Neural cell (in vitro differentiated cells): ENCODE measurements around the gene GPRIN3. TPM values are rescaled to one million over a fixed set of nuclear protein-coding genes. Genes with fewer than 3 reads are reported as not detected.

ENCODE experiments used
- H2AFZ ChIP-seq: fragments of 200-600, 300-800 bp; sonication (generic), shearing (Covaris generic); 2 replicates; pipeline ENCODE4 v1.6.0; 2014; ENCODE audit warnings: low read depth, mild to moderate bottlenecking, antibody characterized with exemption, low read length, moderate library complexity
- H3F3A ChIP-seq: fragments of 200-600 bp; shearing (Covaris generic); 2 replicates; pipeline ENCODE4 v1.6.1; 2016; ENCODE audit warnings: mild to moderate bottlenecking, moderate library complexity, mixed read lengths, antibody characterized with exemption, low read length; ENCODE audit not compliant: insufficient read depth, poor library complexity, severe bottlenecking
- H3K27ac ChIP-seq: fragments of 200-600, 300-800 bp; sonication (generic), shearing (Covaris generic); 2 replicates; pipeline ENCODE4 v1.5.1; 2014; ENCODE audit warnings: mild to moderate bottlenecking, low read length, moderate library complexity
- H3K27me3 ChIP-seq: fragments of 300-800, 200-600 bp; sonication (generic), shearing (Covaris generic); 2 replicates; pipeline ENCODE4 v1.6.0; 2014; ENCODE audit warnings: mild to moderate bottlenecking, low read depth, low read length, moderate library complexity; ENCODE audit not compliant: insufficient read depth
- H3K36me3 ChIP-seq: fragments of 300-800, 200-600 bp; sonication (generic), shearing (Covaris generic); 2 replicates; pipeline ENCODE4 v1.5.1; 2014; ENCODE audit warnings: mild to moderate bottlenecking, antibody characterized with exemption, low read length, moderate library complexity; ENCODE audit not compliant: insufficient read depth
- H3K4me2 ChIP-seq: fragments of 300-800, 200-600 bp; sonication (generic), shearing (Covaris generic); 2 replicates; pipeline ENCODE4 v1.6.0; 2014; ENCODE audit warnings: mild to moderate bottlenecking, low read length
- H3K4me3 ChIP-seq: fragments of 300-800, 200-600 bp; sonication (generic), shearing (Covaris generic); 2 replicates; pipeline ENCODE4 v1.5.1; 2014; ENCODE audit warnings: mild to moderate bottlenecking, low read length, moderate library complexity
- H3K79me2 ChIP-seq: fragments of 200-600 bp; shearing (Covaris generic); replicated peaks from 2 replicates; pipeline ENCODE4 v1.6.0; 2014; ENCODE audit warnings: mild to moderate bottlenecking, low read length, moderate library complexity; ENCODE audit not compliant: insufficient read depth
- H3K9ac ChIP-seq: fragments of 300-800, 200-600 bp; sonication (generic), shearing (Covaris generic); 2 replicates; pipeline ENCODE4 v1.6.1; 2016; ENCODE audit warnings: mild to moderate bottlenecking, low read length, mixed read lengths
- H3K9me2 ChIP-seq: fragments of 200-600 bp; shearing (Covaris generic); 2 replicates; pipeline ENCODE4 v1.6.1; 2016; ENCODE audit warnings: mild to moderate bottlenecking, low read length, mixed read lengths; ENCODE audit not compliant: insufficient read depth
- H3K9me3 ChIP-seq: fragments of 200-600, 300-800 bp; sonication (generic), shearing (Covaris generic); 2 replicates; pipeline ENCODE4 v1.6.1; 2016; ENCODE audit warnings: mild to moderate bottlenecking, mixed run types, low read length, moderate library complexity, mixed read lengths
- H4K20me1 ChIP-seq: fragments of 200-600 bp; shearing (Covaris generic); 2 replicates; pipeline ENCODE4 v1.6.1; 2016; ENCODE audit warnings: mild to moderate bottlenecking, mixed run types; ENCODE audit not compliant: insufficient read depth
- EP300 ChIP-seq: fragments of 450-650 bp; conservative IDR thresholded peaks from 2 replicates; pipeline ENCODE4 v1.6.1; 2014; ENCODE audit warnings: antibody characterized with exemption, mild to moderate bottlenecking, moderate library complexity; ENCODE audit not compliant: poor library complexity, severe bottlenecking
- EZH2 ChIP-seq: fragments of 200-600, 300-800 bp; shearing (Covaris generic), sonication (generic); IDR thresholded peaks from 2 replicates; pipeline ENCODE4 v1.6.1; 2014; ENCODE audit warnings: antibody characterized with exemption, low read length, borderline replicate concordance, mild to moderate bottlenecking; ENCODE audit not compliant: insufficient read depth, poor library complexity, severe bottlenecking
- MXI1 ChIP-seq: fragments of 450-650 bp; conservative IDR thresholded peaks from 2 replicates; pipeline ENCODE4 v1.6.1; 2014; ENCODE audit warnings: antibody characterized with exemption, mild to moderate bottlenecking; ENCODE audit not compliant: poor library complexity, severe bottlenecking
- POLR2AphosphoS5 ChIP-seq: IDR thresholded peaks from 2 replicates; pipeline ENCODE4 v1.6.1; 2012
- RAD21 ChIP-seq: fragments of 450-650 bp; conservative IDR thresholded peaks from 2 replicates; pipeline ENCODE4 v1.6.1; 2014; ENCODE audit warnings: antibody characterized with exemption, mild to moderate bottlenecking, moderate library complexity
- REST ChIP-seq: IDR thresholded peaks from 2 replicates; pipeline ENCODE4 v1.6.1; 2012; ENCODE audit warnings: borderline replicate concordance
- SMC3 ChIP-seq: fragments of 450-650 bp; conservative IDR thresholded peaks from 2 replicates; pipeline ENCODE4 v1.6.1; 2014; ENCODE audit warnings: antibody characterized with exemption, mild to moderate bottlenecking, moderate library complexity; ENCODE audit not compliant: poor library complexity
- TAF1 ChIP-seq: IDR thresholded peaks from 2 replicates; pipeline ENCODE4 v1.6.1; 2012; ENCODE audit warnings: low read depth
- polyA plus RNA-seq: library from polyadenylated mRNA; depleted of rRNA; stranded (reverse); fragments of >200 nt; gene quantifications from 2 replicates; pipeline ENCODE4 v1.2.3, GENCODE V29; 2014

Gene GPRIN3
- polyA plus RNA-seq, 1 donor from 2014 or later: 7.0 TPM

DNA sequence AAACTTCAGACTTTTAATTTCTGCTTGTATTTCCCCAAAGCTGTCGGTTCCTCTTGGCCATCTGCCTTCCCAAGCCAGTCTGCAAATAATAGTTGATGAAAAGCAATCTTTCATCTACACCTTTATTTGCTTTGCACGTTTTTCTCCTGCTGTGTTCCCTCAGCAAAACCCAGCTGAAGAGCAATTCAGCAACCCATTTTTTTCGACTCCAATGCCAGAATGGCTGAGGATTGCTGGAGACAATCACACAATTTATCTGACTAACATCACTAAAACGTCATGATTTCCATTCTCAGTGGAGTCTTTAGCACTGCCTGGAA, 94.3 kb downstream of the GPRIN3 start:
- H3K9ac ChIP-seq: no peak overlapping the region
- H3K9me3 ChIP-seq: no peaks in the 10 kb centered on the region
- H3K27me3 ChIP-seq: no peaks in the 10 kb centered on the region
- no peak overlapping the region for H3K4me2 ChIP-seq
- no peaks in the 10 kb centered on the region for H3F3A ChIP-seq
- no peak for TF ChIP-seq REST
- H3K79me2 ChIP-seq: no peaks in the 10 kb centered on the region
- H3K27ac ChIP-seq: no peak overlapping the region
- no peaks in the 10 kb centered on the region for H3K9me2 ChIP-seq
- no peaks in the 10 kb centered on the region for H4K20me1 ChIP-seq
- H3K36me3 ChIP-seq: no peaks in the 10 kb centered on the region
- H2AFZ ChIP-seq: no peak overlapping the region
- H3K4me3 ChIP-seq: no peak overlapping the region

DNA sequence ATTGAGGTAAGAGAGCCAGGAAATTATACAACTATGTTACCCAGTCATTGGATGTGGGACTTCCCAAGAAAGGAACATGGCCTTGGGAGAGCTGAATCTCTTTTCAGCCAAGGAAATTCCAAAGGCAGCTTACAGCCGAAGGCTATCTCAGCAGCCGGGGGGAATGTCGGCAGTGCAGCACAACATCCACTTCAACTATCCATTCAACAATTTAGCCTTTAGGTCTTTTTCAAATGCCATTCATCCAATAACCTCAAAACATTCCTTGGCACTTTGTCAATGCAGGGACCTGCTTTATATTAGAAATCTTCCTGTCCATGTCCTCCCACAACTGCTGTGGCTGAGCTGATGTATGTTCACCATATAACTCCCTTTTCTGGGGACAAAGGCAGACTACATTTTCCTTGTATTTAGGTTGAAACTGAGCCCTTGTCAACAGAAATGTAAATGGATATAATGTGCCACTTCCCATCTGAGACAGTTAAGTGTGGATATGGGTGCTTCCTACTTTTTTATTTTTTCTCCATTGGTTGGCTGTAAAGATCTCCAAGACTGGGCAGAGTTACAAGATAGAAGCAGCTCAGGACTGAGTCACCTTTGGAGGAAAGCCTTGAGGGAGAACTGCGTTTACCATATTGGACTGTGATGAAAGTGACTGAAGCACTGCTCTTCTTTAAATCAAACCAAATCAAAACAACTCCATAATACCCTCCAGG, 94.8 kb downstream of the GPRIN3 start:
- no peak overlapping the region for H3K27ac ChIP-seq
- H3K4me2 ChIP-seq: no peak overlapping the region
- no peaks in the 10 kb centered on the region for H3K79me2 ChIP-seq
- H3K9me3 ChIP-seq: no peaks in the 10 kb centered on the region
- H3K9ac ChIP-seq: no peak overlapping the region
- H2AFZ ChIP-seq: no peak overlapping the region
- H3K36me3 ChIP-seq: no peaks in the 10 kb centered on the region
- TF ChIP-seq POLR2AphosphoS5 (no peak), SMC3 (no peak), RAD21 (no peak), MXI1 (no peak)
- H4K20me1 ChIP-seq: no peaks in the 10 kb centered on the region
- H3K9me2 ChIP-seq: no peaks in the 10 kb centered on the region
- H3K27me3 ChIP-seq: no peaks in the 10 kb centered on the region
- H3K4me3 ChIP-seq: no peak overlapping the region
- H3F3A ChIP-seq: no peaks in the 10 kb centered on the region

DNA sequence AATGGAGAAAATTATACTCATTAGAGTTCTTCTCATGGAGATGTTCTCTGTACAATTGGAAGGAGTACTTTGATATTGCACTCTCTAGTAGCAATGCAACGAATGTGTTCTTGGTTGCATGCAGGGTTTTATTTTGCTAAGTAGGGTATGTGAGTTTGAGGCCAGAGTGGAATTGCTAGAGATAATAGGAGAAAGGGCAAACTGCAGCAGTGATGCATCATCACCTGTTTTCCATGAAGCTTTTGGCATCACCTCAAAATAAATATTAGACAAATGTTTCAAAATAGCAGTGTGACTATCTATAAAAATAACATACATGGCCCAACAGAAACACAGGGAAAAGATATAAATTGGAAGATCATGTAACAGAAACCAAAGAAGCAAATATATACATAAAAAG, 103.0 kb downstream of the GPRIN3 start:
- Histone ChIP-seq H3K36me3 (no peaks in the 10 kb centered on the region), H2AFZ (no peak overlapping the region), H3K9me2 (no peaks in the 10 kb centered on the region), H3K79me2 (no peaks in the 10 kb centered on the region), H4K20me1 (no peaks in the 10 kb centered on the region), H3K9ac (no peak overlapping the region), H3K27ac (no peak overlapping the region), H3K27me3 (no peaks in the 10 kb centered on the region), H3K9me3 (no peaks in the 10 kb centered on the region), H3F3A (no peaks in the 10 kb centered on the region), H3K4me3 (no peak overlapping the region), H3K4me2 (no peak overlapping the region)
- TF ChIP-seq TAF1: no peak
- TF ChIP-seq EP300: no peak
- TF ChIP-seq EZH2: no peak
- no peak for TF ChIP-seq RAD21
